HG02642 (cell line): Measurements from ENCODE around the gene MED6.

ENCODE experiments used
- ATAC-seq: cut with Tn5 transposase; IDR thresholded peaks from one replicate; pipeline ENCODE4 v1.9.1; 2021; ENCODE audit warnings: mild to moderate bottlenecking; ENCODE audit not compliant: unreplicated experiment, poor library complexity

Gene MED6, protein sequence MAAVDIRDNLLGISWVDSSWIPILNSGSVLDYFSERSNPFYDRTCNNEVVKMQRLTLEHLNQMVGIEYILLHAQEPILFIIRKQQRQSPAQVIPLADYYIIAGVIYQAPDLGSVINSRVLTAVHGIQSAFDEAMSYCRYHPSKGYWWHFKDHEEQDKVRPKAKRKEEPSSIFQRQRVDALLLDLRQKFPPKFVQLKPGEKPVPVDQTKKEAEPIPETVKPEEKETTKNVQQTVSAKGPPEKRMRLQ

DNA sequence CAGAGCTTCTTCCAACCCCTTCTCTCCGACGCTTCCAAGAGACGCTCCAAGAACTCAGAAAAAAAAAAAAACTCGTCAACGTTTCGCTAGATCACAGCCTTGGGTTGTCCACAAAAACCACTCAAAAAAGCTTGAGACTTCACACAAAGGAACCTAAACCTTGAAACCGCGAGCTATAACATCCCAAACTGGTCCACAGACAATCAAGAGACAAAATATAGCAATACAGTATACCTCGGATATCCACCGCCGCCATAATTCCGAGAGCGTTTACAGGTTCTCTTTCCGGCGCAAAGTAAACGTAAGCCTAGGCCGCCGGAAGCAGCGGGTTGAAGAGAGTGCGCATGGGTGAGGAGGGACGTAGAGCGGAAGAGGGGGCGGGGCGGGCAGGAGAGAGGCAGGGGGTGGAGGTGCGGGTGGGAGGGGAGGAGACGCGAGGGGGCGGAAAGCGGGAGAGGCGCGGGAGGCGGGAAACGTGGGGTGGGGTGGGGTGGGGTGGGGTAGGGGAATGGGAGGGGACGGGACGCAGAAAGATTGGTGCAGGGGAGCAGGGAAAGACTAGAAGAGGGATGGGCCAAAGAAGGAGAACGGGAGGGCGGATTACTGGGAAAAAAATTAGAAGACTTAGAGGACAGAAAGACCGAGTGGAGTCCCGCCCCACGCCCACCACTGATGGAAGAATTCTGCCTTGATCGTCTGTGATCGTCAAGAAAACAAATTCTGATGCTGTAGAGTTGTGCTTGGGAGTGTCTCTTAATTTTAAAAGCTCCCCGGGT lies at the start of gene MED6:
MED6 (minus strand) TSS at position 274 of the 776 bp plus-strand sequence; CDS start at position 256, 18 bp downstream.
- ATAC-seq, result peak; percentile 90

DNA sequence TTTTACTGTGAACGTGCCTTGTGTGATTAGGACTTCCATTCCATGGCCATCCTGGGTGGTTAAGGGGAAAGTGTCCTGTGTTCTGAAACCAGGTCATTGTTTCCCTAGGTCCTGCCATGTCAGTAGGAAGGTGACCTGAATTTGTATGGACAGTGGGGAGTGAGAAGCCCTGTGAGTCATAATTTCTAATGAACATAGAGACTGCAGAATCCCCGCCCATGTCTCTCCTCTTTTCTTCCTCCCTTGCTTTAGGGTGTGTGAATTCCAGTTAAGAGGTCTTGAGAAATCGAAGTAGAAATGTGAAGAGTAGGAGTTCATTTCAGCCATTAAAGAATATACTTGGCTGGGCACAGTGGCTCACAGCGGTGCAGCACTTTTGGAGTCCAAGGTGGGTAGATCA lies 49.3 kb upstream of the MED6 start:
- no peak for ATAC-seq

DNA sequence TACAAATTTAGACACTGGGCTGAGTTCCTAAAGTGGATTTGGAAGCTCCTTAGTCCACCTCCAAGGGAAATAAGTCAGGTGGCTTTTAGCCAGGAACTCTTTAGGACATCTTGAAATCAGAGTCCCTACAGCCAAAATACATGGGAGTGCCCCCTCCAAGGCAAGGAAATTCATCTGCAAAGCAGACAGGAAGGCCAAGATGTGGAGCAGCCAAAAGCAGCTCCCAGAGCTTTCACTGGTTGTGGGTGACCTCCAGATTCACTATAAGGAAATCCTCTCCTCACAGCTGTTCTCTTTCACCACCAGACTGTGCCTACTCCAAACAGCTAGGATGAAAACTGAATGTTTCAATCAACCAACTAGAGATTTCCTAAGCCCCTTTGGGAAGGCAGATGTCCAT lies 47.9 kb upstream of the MED6 start:
- ATAC-seq, result no peak

DNA sequence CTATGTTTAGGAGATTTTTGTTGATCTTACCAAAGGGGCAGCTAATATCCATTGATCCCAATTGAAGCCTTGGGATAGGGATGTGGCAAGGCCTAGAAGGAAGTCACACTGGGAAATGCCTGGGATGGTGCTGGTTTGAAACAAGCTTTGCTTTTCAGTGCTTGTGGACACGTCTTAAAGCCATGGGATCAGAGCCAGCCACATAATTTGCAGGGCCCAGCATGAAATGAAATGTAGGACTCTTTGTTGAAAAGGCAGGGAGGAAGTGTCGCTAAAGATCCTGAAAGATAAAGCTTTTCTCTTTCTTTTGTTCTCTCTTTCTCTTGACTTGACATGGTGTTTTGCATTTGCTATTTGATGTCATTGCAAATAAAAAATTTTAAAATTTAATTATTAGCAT lies 46.2 kb upstream of the MED6 start:
- no peak for ATAC-seq

DNA sequence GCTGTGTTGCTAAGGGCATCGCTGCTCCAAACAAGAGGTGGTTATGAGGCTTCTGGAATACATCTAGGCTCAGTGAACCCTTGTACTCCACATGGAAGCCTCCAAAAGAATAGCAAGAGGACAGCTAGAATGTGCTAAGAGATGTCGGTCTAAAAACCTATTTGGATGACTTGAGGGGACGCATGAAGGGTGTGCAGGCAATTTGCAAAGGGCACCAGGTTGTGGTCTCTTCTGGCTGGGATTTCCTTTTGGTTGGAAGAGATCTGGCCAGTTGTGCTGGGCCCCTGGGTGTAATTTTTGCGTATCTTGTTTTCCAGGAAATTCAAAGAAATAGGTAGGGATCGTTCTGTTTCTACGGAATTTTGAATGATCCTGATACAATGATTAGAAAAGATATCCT lies 45.4 kb upstream of the MED6 start:
- ATAC-seq, result no peak

DNA sequence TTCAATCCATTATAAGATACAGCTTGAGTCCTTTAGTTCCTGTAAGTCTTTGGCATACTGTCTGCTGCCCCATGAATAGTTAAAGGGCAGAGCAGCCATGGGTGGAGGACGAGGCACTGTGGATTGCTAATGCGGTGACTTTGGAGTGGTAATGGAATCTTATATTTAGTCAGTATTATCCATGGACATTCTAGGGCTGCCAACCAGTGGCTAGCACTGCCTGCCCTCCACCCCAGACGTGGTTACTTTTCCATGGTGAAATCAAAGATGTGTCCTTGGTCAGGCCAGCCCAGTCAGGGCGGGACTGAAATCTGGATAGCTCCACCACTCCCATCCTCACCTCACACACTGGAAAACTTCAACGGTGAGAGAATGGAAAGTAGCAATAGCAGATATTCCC lies 43.5 kb upstream of the MED6 start:
- no peak for ATAC-seq

DNA sequence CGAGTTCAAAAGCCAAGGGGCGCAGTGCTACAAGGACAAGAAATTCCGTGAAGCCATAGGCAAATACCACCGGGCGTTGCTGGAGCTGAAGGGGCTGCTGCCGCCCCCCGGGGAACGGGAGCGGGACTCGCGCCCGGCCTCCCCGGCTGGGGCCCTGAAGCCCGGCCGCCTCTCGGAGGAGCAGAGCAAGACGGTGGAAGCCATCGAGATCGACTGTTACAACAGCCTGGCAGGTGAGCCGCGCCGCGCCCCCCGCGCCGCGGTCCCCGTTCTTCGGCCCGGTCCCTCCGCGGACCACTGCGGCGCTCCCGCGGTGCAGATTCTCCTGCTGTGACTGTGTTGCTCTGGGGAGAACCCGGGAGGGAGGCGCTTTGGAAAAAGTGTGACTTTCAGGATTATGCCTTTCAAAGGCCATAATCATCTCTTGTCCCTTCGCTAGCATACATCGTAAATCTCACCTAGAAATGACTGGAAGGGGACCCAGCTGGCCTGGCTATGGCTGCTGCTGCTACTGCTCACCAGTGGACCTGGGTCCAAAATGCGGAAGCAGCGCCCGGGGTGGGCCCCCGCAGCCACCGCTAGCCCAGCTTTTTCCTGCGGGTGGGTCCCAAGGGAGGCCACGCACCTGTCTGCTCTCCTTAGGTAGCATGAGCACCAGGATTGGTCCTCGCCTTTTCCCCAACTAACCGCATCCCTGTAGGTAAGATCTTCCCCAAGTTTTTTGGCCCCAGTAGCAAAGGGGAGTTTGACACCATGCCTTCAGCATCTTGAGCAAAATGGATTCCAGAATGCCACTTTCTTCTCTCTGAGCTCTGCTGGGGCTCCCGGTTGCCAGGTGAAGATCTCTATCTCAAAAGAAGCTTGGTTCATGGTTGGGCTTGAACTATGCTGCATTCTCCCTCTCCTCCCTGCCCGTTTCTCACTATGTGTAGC lies 42.1 kb upstream of the MED6 start:
- ATAC-seq, result peak; percentile 41

DNA sequence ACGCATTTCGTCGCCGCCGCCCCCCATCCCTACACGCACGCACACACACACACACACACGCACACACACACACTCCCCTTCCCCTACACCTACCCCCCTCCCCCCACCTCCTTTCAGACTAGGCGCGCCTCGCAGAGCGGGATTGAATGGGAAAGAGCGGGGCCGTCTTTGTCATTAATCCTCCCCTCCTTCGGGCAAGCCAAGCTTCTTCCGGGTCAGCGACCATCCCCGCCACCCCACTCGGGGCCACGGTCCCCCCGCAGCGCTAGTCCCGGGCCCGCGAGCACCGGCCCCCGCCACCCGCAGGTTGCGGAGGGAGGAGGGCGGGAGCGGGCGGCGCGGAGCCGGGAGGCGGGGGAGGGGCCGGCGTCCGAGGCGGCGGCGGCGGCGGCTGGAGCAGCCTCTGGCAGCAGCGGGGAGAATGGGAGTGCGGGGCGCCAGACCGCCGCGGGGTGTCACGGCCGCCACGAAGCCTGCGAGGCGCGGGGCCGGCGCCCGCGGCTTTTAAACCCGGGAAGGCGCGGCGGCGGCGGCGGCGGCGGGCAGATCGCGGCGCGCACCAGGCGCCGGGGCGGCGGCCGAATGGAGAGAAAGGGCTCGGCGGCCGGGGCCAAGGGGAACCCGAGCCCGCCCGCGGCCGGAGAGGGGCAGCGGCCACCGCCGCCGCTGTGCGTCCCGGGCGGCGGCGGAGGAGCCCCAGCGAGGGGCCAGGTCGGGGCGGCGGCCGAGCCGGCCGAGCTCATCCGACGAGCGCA lies 41.3 kb upstream of the MED6 start, which contains the start of gene TTC9:
TTC9 (plus strand) TSS at position 369 of the 755 bp plus-strand sequence; CDS start at position 583, 214 bp downstream.
- ATAC-seq, result peak; percentile 37

DNA sequence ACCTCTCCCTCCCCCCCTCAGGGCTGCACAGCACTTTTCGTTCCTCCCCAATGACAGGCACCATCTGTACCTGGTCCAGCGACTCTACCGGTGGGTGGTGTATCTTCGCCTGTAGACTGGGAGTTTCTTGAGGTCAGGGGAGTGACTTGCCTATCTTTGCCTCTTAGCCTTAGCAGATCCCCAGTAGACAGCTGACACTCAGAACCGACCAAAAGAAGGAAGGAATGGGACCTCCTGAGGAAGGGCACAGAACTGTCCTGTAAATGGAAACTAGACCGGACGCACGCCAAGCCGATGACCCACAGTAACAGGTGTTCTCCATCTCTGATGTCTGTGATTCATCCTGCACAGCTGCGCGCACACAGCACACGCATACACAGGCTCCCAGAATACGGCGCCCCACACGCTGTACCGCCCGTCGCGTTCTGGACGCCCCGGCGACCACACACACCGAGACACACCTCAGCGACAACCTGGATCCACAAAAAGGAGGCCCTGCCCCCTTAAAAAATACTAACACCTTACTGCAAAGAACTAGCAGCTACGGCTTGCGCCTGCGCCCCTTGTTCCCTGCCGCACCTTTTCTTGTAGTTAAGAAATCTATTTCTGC lies 40.6 kb upstream of the MED6 start:
- peak; percentile 61 for ATAC-seq

DNA sequence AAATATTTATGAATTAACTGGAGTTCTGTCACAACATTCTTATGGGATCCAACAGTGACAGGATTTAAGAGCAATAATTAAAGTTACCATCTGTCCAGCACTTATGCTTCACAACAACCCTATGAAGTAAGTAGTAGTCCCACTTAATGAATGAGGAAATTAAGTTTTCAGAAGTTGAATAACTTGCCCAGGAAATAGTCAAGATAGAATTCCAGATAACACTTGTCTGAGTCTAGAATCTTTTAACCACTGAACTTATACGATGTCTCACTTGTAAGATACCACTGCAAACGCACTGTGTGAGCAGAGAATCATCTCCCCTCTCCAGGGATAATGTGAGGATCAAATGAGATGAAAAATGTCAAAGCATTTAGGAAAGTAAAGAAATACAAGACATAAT lies 38.0 kb upstream of the MED6 start:
- no peak for ATAC-seq

DNA sequence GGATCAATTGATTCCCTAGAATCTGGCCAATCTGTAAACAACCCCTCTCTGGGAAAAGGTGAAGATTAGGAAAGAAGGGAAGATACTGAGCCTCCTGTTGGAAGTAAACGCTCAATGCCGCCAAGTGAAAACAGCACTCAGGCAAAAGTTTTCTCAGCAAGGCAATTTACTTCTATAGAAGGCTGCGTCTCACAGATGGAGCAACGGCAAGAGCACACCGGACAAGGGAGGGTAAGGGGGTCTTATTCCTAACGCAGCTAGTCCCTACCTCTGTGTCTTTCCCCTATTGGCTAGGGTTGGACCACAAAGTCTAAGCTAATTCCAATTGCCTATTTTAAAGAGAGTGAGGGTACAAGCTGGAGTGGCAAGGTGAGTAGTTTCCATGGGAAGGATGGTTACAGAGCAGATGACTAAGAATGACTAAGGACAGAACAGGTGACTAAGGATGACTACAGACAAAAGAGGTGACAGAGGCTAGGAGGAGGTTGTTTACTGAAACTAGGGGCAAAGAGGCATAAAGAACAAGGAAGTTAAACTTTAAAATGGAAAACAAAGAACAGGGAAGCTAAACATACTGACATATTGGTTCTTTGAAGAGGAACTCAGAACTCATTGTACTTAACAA lies 35.6 kb upstream of the MED6 start:
- no peak for ATAC-seq

DNA sequence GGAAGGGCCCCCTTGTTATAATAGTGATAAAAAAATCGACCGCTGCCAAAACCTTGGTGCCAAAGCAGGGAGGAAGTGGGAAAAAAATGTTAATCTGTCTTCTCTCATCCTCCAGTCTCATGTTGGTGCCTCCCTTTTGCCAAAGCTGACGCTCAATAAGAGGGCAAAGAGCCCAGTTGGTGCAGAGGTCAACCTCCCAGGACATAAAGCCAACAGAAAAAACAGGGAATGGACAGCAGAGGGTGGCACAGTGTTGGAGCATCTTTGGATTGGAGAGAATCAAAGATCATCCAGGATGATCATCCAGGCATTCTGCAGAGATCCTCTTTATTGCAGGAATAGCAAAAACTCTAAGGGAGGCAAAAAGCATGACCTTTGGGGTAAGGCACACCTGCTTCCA lies 31.5 kb upstream of the MED6 start:
- no peak for ATAC-seq

DNA sequence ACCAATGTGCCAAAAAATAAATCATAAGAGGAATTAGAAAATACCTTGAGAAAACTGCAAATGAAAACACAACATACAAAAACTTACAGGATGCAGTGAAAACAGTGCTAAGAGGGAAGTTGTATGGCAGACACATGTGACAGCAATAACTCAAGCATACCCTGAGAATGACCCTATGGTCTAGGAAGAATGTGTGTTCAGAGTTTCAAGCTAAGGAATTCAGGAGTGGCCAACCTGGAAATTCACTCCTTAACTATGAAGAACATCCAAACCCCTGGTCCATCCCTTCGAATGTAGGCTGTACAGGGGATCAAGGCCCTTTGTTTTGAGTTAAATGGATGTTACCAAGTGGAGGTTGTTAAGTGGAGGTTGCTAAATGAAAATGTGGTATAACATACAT lies 24.5 kb upstream of the MED6 start:
- no peak for ATAC-seq

DNA sequence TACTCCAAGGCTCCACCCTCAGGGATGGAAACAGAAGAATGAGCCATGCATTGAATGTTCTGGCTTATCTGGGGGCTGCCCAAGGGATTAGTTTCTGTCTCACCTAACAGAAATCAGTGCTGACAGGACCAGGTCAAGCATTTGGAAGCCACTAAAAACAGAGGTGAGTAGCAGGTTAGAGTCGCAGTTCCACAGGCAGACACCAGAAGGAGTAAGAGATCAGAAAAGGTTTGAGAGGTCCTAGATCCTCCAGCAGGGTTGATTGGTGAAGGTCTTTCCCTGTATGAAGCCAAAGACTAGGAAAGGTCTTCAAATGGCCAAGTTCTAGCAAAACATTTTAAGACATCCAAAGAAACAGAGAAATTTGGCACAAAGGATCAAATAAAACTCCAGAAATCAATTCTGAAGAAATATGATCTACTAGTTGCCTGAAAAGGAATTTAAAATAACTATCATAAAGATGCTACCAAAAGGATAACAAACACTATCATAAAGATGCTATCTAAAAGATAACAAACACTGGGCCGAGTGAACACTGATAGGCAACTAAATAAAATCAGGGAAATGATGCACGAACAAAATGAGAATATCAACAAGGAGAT lies 21.8 kb upstream of the MED6 start:
- ATAC-seq, result no peak

DNA sequence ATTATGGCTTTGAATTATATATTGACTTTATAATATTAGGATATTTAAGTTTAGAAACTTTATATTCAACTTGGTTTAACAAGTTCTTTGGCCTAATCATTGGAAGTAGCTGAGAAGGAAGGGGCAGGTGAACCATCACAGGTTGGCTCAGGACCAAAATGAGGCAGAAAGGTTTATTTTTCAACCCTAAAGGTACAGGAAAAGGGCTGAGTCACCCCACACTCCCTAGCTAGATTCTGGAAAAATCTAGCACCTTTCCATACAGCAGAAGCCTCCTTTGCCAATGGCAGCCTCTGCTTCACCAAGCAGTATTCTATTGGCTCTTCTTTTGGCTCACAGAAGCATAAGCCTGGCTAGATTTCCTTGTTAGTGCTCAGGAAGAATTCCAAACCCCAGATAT lies 19.3 kb upstream of the MED6 start:
- ATAC-seq, result no peak

DNA sequence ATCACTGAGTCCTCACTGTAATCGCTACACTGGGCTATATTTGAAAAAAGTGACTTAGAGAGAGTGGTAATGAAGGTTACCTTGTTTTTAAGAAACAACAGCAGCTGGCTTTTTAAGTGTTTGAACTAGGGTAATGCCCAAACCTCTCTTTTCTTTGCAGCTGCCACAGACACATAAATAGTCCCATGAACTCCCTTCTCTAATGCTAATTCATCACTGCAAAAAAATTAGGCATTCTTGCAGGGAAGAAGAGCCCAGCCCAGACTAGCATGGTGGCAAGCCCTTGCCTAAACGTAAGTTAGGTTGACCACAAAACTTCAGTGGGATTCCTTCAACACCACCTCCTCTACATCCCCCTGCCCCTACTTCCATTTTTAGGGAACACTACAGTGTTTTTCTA lies 17.9 kb upstream of the MED6 start:
- ATAC-seq, result no peak

DNA sequence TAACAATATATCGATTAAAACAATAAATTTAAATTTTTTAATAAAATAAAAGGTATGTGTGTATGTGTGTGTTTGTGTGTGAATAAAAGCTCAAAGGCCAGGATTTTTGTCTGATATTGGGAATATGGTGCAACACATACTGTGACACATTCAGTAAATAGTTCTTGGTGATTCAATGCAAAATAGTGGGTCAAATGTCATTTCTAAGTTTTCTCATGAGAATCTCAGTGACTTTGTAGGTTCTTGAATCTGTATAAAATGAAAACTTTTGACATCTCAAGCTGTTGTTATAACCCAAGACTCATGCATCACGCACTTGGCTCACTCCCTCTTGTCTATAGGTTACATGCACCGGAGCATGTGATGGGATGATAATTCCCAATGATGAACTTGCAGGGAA lies 16.2 kb upstream of the MED6 start:
- no peak for ATAC-seq

DNA sequence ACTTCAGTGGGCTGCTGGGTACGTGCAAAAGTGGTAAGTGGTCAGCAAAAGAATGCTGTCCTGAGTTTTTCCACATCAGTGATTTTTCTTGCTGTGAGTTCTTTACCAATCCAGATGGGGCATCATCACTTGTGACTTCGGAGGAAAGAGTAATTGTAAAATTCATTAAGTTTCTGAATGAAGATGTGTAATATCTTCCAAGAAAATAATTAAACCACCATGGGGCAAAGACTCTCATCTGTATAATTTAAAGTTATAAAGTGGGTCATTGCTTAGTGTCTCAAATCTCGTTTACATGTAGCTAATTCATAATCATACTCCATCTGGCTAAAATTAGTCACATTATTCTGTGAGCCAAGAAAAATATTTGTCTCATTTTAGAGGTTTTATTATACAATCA lies 10.8 kb upstream of the MED6 start:
- no peak for ATAC-seq

DNA sequence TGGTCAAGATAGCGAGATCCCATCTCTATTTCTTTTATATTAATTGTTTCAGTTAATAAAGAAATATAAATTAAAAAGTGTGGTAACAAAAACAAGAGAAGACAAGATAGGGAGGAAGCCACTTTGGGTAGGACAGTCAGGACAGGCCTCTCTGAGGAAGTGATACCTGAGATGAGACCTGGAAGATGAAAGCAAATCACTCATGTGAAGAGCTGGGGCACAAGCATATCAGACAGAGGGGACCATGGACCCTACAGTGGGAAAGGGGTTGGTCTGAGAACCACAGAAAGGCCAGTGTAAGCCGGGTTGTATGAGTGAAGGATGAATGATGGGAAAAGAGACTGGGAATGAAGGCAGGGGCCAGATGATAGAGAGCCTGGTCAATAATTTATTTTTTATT lies 1.8 kb upstream of the MED6 start:
- ATAC-seq, result no peak
